ENCODE data around the gene SOWAHB. TPM values are rescaled to one million over a fixed set of nuclear protein-coding genes. Genes with fewer than 3 reads are reported as not detected.

The SOWAHB gene
- total RNA-seq, 4 donors from 2014 or later: 3.3 to 10.1 (median 6.0) TPM

GRCh38 chr4:76867880-76868655 is 29.9 kb downstream of the SOWAHB start:
- no peak overlapping the region for H3K4me3 ChIP-seq (ENCODE audit: low read depth, poor library complexity, severe bottlenecking)
- 55 to 68% methylated on average over 13 to 16 of the region's 16 CpGs for WGBS, 2 donors
- DNase-seq (ENCODE audit: low spot score in 2 of 2): no peak
- intact Hi-C loops (cut with DNase I; ENCODE audit: low total_unique reads): no loop called here
- TF ChIP-seq POLR2A (IDR thresholded peaks at IDR 0.05) (no peak), CTCF (IDR thresholded peaks at IDR 0.05) (no peak)

DNA sequence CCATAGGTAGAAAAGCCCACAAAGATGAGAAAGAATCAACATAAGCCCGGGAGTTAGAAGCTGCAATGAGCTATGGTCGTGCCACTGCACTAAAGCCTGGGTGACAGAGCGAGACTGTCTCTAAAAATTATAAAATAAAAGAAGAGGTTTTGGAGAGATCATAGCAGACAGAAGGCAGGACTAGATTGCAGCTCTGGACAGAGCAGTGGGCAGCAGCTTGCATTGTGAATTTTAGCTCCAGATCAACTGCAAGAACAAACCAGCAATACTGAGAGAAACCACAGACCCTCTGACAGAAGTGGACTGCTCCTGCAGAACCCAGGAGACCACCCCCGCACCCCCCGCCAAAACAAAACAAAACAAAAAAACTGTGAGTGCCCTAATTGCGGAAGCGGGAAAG is 30.6 kb downstream of the SOWAHB start:
- no peak for DNase-seq (ENCODE audit: low spot score in 2 of 2)
- intact Hi-C loops (cut with DNase I; ENCODE audit: low total_unique reads): no loop called here
- 90 to 91% methylated on average over 7 of the region's 7 CpGs for whole genome bisulfite sequencing, 2 donors

GRCh38 chr4:76866641-76867040 is 31.3 kb downstream of the SOWAHB start:
- no peak overlapping the region for H3K4me3 ChIP-seq (ENCODE audit: low read depth, poor library complexity, severe bottlenecking)
- intact Hi-C loops (cut with DNase I; ENCODE audit: low total_unique reads): no loop called here
- TF ChIP-seq POLR2A (IDR thresholded peaks at IDR 0.05) (no peak), CTCF (IDR thresholded peaks at IDR 0.05) (no peak)
- 89 to 90% methylated on average over 9 of the region's 9 CpGs for WGBS, 2 donors
- DNase-seq (ENCODE audit: low spot score in 2 of 2): no peak

More for the DNA sequence above, 30.6 kb downstream of the SOWAHB start:
- no peak overlapping the region for H3K4me3 ChIP-seq (ENCODE audit: low read depth, poor library complexity, severe bottlenecking)
- TF ChIP-seq CTCF (IDR thresholded peaks at IDR 0.05) (no peak), POLR2A (IDR thresholded peaks at IDR 0.05) (no peak)

GRCh38 chr4:76858319-76858718 is 39.6 kb downstream of the SOWAHB start:
- H3K4me3 ChIP-seq (ENCODE audit: low read depth, poor library complexity, severe bottlenecking): no peak overlapping the region
- WGBS, 2 donors: 54 to 79% methylated on average over 1 of the region's 1 CpG
- TF ChIP-seq POLR2A (IDR thresholded peaks at IDR 0.05) (no peak), CTCF (IDR thresholded peaks at IDR 0.05) (no peak)
- intact Hi-C loops (cut with DNase I; ENCODE audit: low total_unique reads): no loop called here
- DNase-seq (ENCODE audit: low spot score in 2 of 2): no peak

DNA sequence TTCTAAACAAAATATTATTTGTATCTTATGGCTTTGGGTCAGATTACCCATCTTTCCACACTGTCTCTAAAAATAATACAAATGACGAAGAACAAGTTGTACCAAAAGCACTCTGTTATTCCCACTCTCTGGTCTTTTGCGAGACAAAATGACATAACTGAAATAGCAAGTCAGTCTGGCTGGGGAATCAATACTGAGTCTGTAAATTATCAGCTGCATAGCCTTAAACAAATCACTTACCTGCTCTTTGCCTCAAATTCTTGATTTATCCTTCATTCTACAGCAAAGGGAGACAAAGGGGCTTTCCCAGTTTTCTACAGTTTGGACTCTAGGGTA is 40.9 kb downstream of the SOWAHB start:
- intact Hi-C loops (cut with DNase I; ENCODE audit: low total_unique reads): no loop called here
- 71 to 77% methylated on average over 2 of the region's 2 CpGs for WGBS, 2 donors
- TF ChIP-seq CTCF (IDR thresholded peaks at IDR 0.05): no peak
- no peak for TF ChIP-seq POLR2A (IDR thresholded peaks at IDR 0.05)
- H3K4me3 ChIP-seq (ENCODE audit: low read depth, poor library complexity, severe bottlenecking): no peak overlapping the region
- no peak for DNase-seq (ENCODE audit: low spot score in 2 of 2)

All from lower leg skin (tissue), 4 donors.